ENCODE results near the gene MYO7B.

- TF ChIP-seq CTCF (IDR thresholded peaks at IDR 0.05; ENCODE audit: insufficient read depth, low read length), result no peak
- no peak for TF ChIP-seq REST (IDR thresholded peaks at IDR 0.05; ENCODE audit: insufficient replicate concordance, low read depth)
Measured at GRCh38 chr2:127573771-127574170, 38.3 kb downstream of the MYO7B start.
